Endothelial cell of umbilical vein (primary cell): Measurements from ENCODE around the gene RPH3AL. TPM values are rescaled to one million over a fixed set of nuclear protein-coding genes. Genes with fewer than 3 reads are reported as not detected.

Experiments used
- BruUV-seq: library from RNA; stranded (reverse); fragments of 400-500 nt; replicated peaks from 2 replicates; lab custom pipeline; 2021; lab: Mats Ljungman, UMichigan
- CTCF ChIA-PET: fragments of 300-600, 350-600 bp; sonication (Branson Sonifier 250); formaldehyde crosslinking; loops from one replicate; lab custom pipeline; 2021; ENCODE audit warnings: antibody characterized with exemption, inconsistent platforms; lab: Charles Lee
- POLR2A ChIA-PET: fragments of 300-600, 350-600 bp; sonication (Branson Sonifier 250); formaldehyde crosslinking; loops from one replicate; lab custom pipeline; 2021; ENCODE audit warnings: antibody characterized with exemption, inconsistent platforms; lab: Charles Lee
- DNase-seq: peaks from one replicate; pipeline ENCODE4 v3.0.0-alpha.2; 2011; ENCODE audit warnings: low read depth, low spot score
- FAIRE-seq: peaks from 2 replicates; lab custom pipeline; 2011; peaks lifted over from hg19 to GRCh38; lab: Jason Lieb, UNC
- H2AFZ ChIP-seq: 2 replicates; pipeline ENCODE4 v1.6.0; 2012; ENCODE audit warnings: low read depth, low read length, control low read depth, inconsistent platforms
- H3K27ac ChIP-seq: 2 replicates; pipeline ENCODE4 v1.5.1; 2011; ENCODE audit warnings: low read depth, mild to moderate bottlenecking, control low read depth, low read length, moderate library complexity; ENCODE audit not compliant: insufficient read depth
- H3K27me3 ChIP-seq, 2 experiments: 2 replicates each; pipeline versions ENCODE4 v1.6.0 to v1.6.1; 2011; ENCODE audit warnings: low read length in 2 of 2, mixed read lengths in 1 of 2; ENCODE audit not compliant: control insufficient read depth in 2 of 2, insufficient read depth in 2 of 2
- H3K36me3 ChIP-seq, 2 experiments: 2 replicates in 1 of 2; 3 replicates in 1 of 2; pipeline ENCODE4 v1.5.1; 2011; ENCODE audit warnings: low read length in 2 of 2, mild to moderate bottlenecking in 1 of 2, moderate library complexity in 1 of 2; ENCODE audit not compliant: control insufficient read depth in 2 of 2, insufficient read depth in 2 of 2; ENCODE audit errors: extremely low read depth in 1 of 2
- H3K4me1 ChIP-seq: 3 replicates; pipeline ENCODE4 v1.5.1; 2011; ENCODE audit warnings: mild to moderate bottlenecking, low read length; ENCODE audit not compliant: control insufficient read depth, insufficient read depth; ENCODE audit errors: extremely low read depth
- H3K4me2 ChIP-seq: 2 replicates; pipeline ENCODE4 v1.6.1; 2011; ENCODE audit warnings: low read length, control low read depth, mixed read lengths; ENCODE audit not compliant: insufficient read depth
- H3K4me3 ChIP-seq, 3 experiments: fragments of 200-600 bp in 1 of 3; sonication (generic), shearing (Covaris generic) in 1 of 3; replicated peaks in 1 of 3; 2 replicates each; pipeline ENCODE4 v1.5.1; 2011 to 2016; ENCODE audit warnings: control low read depth in 3 of 3, low read length in 3 of 3, mild to moderate bottlenecking in 2 of 3, inconsistent platforms in 1 of 3, low read depth in 1 of 3, moderate library complexity in 1 of 3; ENCODE audit not compliant: insufficient read depth in 1 of 3
- H3K79me2 ChIP-seq: 2 replicates; pipeline ENCODE4 v1.6.0; 2012; ENCODE audit warnings: low read length, inconsistent platforms; ENCODE audit not compliant: control insufficient read depth, insufficient read depth
- H3K9ac ChIP-seq: replicated peaks from 2 replicates; pipeline ENCODE3; 2011; ENCODE audit warnings: low read length, control low read depth; ENCODE audit not compliant: insufficient read depth; ENCODE audit errors: extremely low read depth
- H3K9me1 ChIP-seq: replicated peaks from 3 replicates; pipeline ENCODE4 v1.6.0; 2011; ENCODE audit warnings: mild to moderate bottlenecking, low read length; ENCODE audit not compliant: control insufficient read depth, insufficient read depth; ENCODE audit errors: extremely low read depth
- H3K9me3 ChIP-seq: replicated peaks from 2 replicates; pipeline ENCODE4 v1.5.1; 2012; ENCODE audit warnings: low read length, inconsistent platforms; ENCODE audit not compliant: control insufficient read depth, insufficient read depth
- H4K20me1 ChIP-seq: replicated peaks from 2 replicates; pipeline ENCODE3; 2011; ENCODE audit warnings: mild to moderate bottlenecking, low read length; ENCODE audit not compliant: control insufficient read depth, insufficient read depth; ENCODE audit errors: extremely low read depth
- EZH2 ChIP-seq: IDR thresholded peaks from 2 replicates; pipeline ENCODE4 v1.6.1; 2012; ENCODE audit warnings: borderline replicate concordance, low read depth, mild to moderate bottlenecking, moderate library complexity, low read length, inconsistent platforms; ENCODE audit not compliant: severe bottlenecking
- FOS ChIP-seq: IDR thresholded peaks from 2 replicates; pipeline ENCODE4 v1.6.1; 2011; ENCODE audit warnings: mild to moderate bottlenecking, low read length, moderate library complexity, borderline replicate concordance; ENCODE audit not compliant: insufficient read depth
- GATA2 ChIP-seq: IDR thresholded peaks from 2 replicates; pipeline ENCODE4 v1.7.0; 2011; ENCODE audit warnings: low read depth, mild to moderate bottlenecking, moderate library complexity, mixed read lengths, low read length; ENCODE audit not compliant: insufficient read length, insufficient read depth
- JUN ChIP-seq: IDR thresholded peaks from 2 replicates; pipeline ENCODE4 v1.6.1; 2011; ENCODE audit warnings: borderline replicate concordance, low read depth; ENCODE audit not compliant: insufficient read length, insufficient read depth
- MYC ChIP-seq: IDR thresholded peaks from one replicate; pipeline ENCODE4 v1.6.1; 2011; ENCODE audit warnings: mild to moderate bottlenecking, low read depth, low read length
- POLR2A ChIP-seq: IDR thresholded peaks from 2 replicates; pipeline ENCODE4 v1.6.1; 2012; ENCODE audit warnings: low read depth, mild to moderate bottlenecking, control low read depth, low read length
- POLR2AphosphoS5 ChIP-seq: IDR thresholded peaks from 2 replicates; pipeline ENCODE4 v1.6.1; 2012; ENCODE audit warnings: low read depth, mild to moderate bottlenecking, control low read depth, low read length, moderate library complexity; ENCODE audit not compliant: insufficient read depth
- dilution Hi-C: fragments of 300-500 bp; cut with MboI; formaldehyde crosslinking; loops from one replicate; pipeline ENCODE4 v1.15.0; 2019; ENCODE audit warnings: low sequenced_read_pairs; ENCODE audit not compliant: extremely low pct_ligation_motif_present
- intact Hi-C: fragments of 100-400 bp; cut with micrococcal nuclease; formaldehyde crosslinking; loops from one replicate; pipeline ENCODE4 v1.10.0; 2022
- polyA plus RNA-seq, 4 experiments: library from polyadenylated mRNA; depleted of rRNA in 3 of 4; stranded (reverse) in 3 of 4; unstranded in 1 of 4; fragments of >200 nt; gene quantifications; 2 replicates each; pipeline versions ENCODE4 v1.2.1 to v1.2.3, GENCODE V29; 2011 to 2012; ENCODE audit warnings: missing spikeins in 1 of 4
- total RNA-seq: library from RNA; stranded (reverse); gene quantifications from 2 replicates; pipeline ENCODE4 v1.2.3, GENCODE V29; 2021
- TF ChIP-seq, protein P1 (sequence below): IDR thresholded peaks from 2 replicates; pipeline ENCODE4 v1.6.1; 2011; ENCODE audit not compliant: insufficient read depth, insufficient read length
- TF ChIP-seq, protein P2 (sequence below), 2 donors: IDR thresholded peaks; 1 replicate in 1 of 2; 2 replicates in 1 of 2; pipeline ENCODE4 v1.5.1; 2011; ENCODE audit warnings: low read length in 2 of 2, mild to moderate bottlenecking in 2 of 2, moderate library complexity in 2 of 2, control low read depth in 1 of 2, inconsistent platforms in 1 of 2, low read depth in 1 of 2; ENCODE audit not compliant: insufficient read depth in 1 of 2; ENCODE audit errors: extremely low read depth in 1 of 2

The RPH3AL gene
- total and polyA plus RNA-seq, 2 donors (not counting 3 experiments of a cell fraction or from before 2014, with no cell fraction given) = 4.1 to 7.0 TPM

- H3K9ac ChIP-seq = no peak overlapping the region
- no peak overlapping the region for H2AFZ ChIP-seq
- no peak overlapping the region for H3K4me2 ChIP-seq
- POLR2A ChIA-PET = interaction anchor here (0.6 kb wide), 1 partner anchor 29 kb away, joined by 6 read pairs; no protein-coding TSS in a partner anchor
- FAIRE-seq = no peak
- H4K20me1 ChIP-seq = no peaks in the 10 kb centered on the region
- no peaks in the 10 kb centered on the region for H3K79me2 ChIP-seq
- intact Hi-C loops (no loop called here), dilution Hi-C loops (no loop called here)
- H3K36me3 ChIP-seq = no peaks in the 10 kb centered on the region
- no peaks in the 10 kb centered on the region for H3K4me1 ChIP-seq
- TF ChIP-seq EZH2 (no peak), JUN (no peak), FOS (no peak), POLR2AphosphoS5 (no peak), GATA2 (no peak), POLR2A (no peak), MYC (no peak)
- TF ChIP-seq, protein P1, sequence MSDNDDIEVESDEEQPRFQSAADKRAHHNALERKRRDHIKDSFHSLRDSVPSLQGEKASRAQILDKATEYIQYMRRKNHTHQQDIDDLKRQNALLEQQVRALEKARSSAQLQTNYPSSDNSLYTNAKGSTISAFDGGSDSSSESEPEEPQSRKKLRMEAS = no peak
- TF ChIP-seq, protein P2, sequence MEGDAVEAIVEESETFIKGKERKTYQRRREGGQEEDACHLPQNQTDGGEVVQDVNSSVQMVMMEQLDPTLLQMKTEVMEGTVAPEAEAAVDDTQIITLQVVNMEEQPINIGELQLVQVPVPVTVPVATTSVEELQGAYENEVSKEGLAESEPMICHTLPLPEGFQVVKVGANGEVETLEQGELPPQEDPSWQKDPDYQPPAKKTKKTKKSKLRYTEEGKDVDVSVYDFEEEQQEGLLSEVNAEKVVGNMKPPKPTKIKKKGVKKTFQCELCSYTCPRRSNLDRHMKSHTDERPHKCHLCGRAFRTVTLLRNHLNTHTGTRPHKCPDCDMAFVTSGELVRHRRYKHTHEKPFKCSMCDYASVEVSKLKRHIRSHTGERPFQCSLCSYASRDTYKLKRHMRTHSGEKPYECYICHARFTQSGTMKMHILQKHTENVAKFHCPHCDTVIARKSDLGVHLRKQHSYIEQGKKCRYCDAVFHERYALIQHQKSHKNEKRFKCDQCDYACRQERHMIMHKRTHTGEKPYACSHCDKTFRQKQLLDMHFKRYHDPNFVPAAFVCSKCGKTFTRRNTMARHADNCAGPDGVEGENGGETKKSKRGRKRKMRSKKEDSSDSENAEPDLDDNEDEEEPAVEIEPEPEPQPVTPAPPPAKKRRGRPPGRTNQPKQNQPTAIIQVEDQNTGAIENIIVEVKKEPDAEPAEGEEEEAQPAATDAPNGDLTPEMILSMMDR (IDR thresholded peaks at IDR 0.05; ENCODE audit: extremely low read depth in 1 of 2, insufficient read depth in 1 of 2, low read depth in 1 of 2, low read length in 2 of 2) = no peak
- H3K27ac ChIP-seq = no peak overlapping the region
- no peaks in the 10 kb centered on the region for H3K9me1 ChIP-seq
- DNase-seq = no peak
- peaks cover 0 to 2% of the 10 kb centered on the region in 2 experiments for H3K27me3 ChIP-seq
- no TSS peak for BruUV-seq
- H3K4me3 ChIP-seq = no peak overlapping the region
- no peaks in the 10 kb centered on the region for H3K9me3 ChIP-seq
- CTCF ChIA-PET = interaction anchor here (0.9 kb wide), 1 partner anchor 303 kb away, joined by 3 read pairs; no protein-coding TSS in a partner anchor
Measured at GRCh38 chr17:396788-397187, 44.2 kb upstream of the RPH3AL start.
